ENCODE measurements around the gene CORO1A. TPM values are rescaled to one million over a fixed set of nuclear protein-coding genes. Genes with fewer than 3 reads are reported as not detected.
"Not testable (repeated sequence)": the region's sequence is repeated elsewhere in the genome, so short reads cannot be mapped to it uniquely, and the experiment has no call there.

CORO1A gene
- total RNA-seq, 4 donors from 2014 or later = 16.7 to 44.4 (median 27.0) TPM

DNA sequence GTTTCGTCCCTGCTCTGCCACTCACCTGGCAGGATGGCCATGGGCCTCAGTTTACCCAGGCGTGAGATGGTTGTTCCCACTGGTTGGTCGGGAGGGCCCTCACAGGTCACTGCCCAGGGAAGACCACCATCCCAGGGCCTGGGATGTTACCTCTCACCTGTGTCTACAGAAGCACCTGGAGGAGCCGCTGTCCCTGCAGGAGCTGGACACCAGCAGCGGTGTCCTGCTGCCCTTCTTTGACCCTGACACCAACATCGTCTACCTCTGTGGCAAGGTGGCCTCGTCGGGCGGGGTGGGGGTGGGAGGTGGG lies 4.1 kb downstream of the CORO1A start:
- TF ChIP-seq, protein P1, sequence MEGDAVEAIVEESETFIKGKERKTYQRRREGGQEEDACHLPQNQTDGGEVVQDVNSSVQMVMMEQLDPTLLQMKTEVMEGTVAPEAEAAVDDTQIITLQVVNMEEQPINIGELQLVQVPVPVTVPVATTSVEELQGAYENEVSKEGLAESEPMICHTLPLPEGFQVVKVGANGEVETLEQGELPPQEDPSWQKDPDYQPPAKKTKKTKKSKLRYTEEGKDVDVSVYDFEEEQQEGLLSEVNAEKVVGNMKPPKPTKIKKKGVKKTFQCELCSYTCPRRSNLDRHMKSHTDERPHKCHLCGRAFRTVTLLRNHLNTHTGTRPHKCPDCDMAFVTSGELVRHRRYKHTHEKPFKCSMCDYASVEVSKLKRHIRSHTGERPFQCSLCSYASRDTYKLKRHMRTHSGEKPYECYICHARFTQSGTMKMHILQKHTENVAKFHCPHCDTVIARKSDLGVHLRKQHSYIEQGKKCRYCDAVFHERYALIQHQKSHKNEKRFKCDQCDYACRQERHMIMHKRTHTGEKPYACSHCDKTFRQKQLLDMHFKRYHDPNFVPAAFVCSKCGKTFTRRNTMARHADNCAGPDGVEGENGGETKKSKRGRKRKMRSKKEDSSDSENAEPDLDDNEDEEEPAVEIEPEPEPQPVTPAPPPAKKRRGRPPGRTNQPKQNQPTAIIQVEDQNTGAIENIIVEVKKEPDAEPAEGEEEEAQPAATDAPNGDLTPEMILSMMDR (IDR thresholded peaks at IDR 0.05) = no peak
- TF ChIP-seq POLR2A (IDR thresholded peaks at IDR 0.05) = no peak
- no peak overlapping the region for H3K4me3 ChIP-seq (ENCODE audit: low read depth, poor library complexity, severe bottlenecking)
- WGBS, 2 donors = 76 to 81% methylated on average over 4 to 5 of the region's 9 CpGs
- DNase-seq (ENCODE audit: low spot score in 2 of 2) = no peak
- intact Hi-C loops (cut with DNase I; ENCODE audit: low total_unique reads) = no loop called here

GRCh38 chr16:30187971-30188561 lies 4.7 kb downstream of the CORO1A start:
- TF ChIP-seq POLR2A (IDR thresholded peaks at IDR 0.05) = no peak
- TF ChIP-seq, protein P1 (IDR thresholded peaks at IDR 0.05) = no peak
- DNase-seq (ENCODE audit: low spot score in 2 of 2) = no peak
- intact Hi-C loops (cut with DNase I; ENCODE audit: low total_unique reads) = no loop called here
- 89 to 90% methylated on average over 19 to 20 of the region's 23 CpGs for WGBS, 2 donors
- H3K4me3 ChIP-seq (ENCODE audit: low read depth, poor library complexity, severe bottlenecking) = no peak overlapping the region

- intact Hi-C loops (cut with DNase I; ENCODE audit: low total_unique reads); H3K4me3 ChIP-seq (ENCODE audit: low read depth, poor library complexity, severe bottlenecking): not testable (repeated sequence)
- DNase-seq (ENCODE audit: low spot score in 2 of 2) = peak in 1 of 2 donors; percentile 10
- whole genome bisulfite sequencing, 2 donors = 92 to 94% methylated on average over 6 of the region's 12 CpGs
Observed at GRCh38 chr16:30191158-30191557, 7.8 kb downstream of the CORO1A start.

GRCh38 chr16:30193098-30193497 lies 9.7 kb downstream of the CORO1A start:
- intact Hi-C loops (cut with DNase I; ENCODE audit: low total_unique reads); H3K4me3 ChIP-seq (ENCODE audit: low read depth, poor library complexity, severe bottlenecking); DNase-seq (ENCODE audit: low spot score in 2 of 2): not testable (repeated sequence)
- no CpG with 5 or more reads among the region's 21 CpGs for WGBS, 2 donors

DNA sequence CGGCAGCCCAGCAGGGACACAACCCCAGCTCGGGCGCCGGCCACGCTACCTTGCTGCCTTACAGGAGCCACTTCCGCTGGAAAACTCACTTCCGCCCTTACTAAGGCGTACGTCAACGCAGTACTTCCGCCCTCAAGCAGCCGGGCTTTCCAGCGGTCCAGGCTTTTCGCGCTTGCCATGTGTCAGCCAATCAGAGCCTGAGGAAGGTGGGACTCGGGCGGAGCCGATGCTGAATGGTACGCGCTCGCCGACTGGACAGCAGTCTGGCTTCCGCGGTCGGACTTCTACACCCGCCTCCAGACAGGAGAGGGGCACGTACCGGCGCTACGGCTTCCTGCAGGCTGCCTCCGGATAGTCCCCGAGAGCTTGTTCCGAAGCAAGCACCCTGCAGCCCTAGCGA lies 10.2 kb downstream of the CORO1A start, which contains the start of the genes BOLA2B and SLX1A:
TSS of gene BOLA2B (minus strand) at position 52 of the 400 bp plus-strand sequence. CDS start 71 bp downstream, outside the sequence.
TSS of gene SLX1A (plus strand) at position 261 of the 400 bp plus-strand sequence. CDS start 210 bp downstream, outside the sequence.
- intact Hi-C loops (cut with DNase I; ENCODE audit: low total_unique reads); DNase-seq (ENCODE audit: low spot score in 2 of 2); H3K4me3 ChIP-seq (ENCODE audit: low read depth, poor library complexity, severe bottlenecking): not testable (repeated sequence)
- WGBS, 2 donors = no CpG with 5 or more reads among the region's 34 CpGs

DNA sequence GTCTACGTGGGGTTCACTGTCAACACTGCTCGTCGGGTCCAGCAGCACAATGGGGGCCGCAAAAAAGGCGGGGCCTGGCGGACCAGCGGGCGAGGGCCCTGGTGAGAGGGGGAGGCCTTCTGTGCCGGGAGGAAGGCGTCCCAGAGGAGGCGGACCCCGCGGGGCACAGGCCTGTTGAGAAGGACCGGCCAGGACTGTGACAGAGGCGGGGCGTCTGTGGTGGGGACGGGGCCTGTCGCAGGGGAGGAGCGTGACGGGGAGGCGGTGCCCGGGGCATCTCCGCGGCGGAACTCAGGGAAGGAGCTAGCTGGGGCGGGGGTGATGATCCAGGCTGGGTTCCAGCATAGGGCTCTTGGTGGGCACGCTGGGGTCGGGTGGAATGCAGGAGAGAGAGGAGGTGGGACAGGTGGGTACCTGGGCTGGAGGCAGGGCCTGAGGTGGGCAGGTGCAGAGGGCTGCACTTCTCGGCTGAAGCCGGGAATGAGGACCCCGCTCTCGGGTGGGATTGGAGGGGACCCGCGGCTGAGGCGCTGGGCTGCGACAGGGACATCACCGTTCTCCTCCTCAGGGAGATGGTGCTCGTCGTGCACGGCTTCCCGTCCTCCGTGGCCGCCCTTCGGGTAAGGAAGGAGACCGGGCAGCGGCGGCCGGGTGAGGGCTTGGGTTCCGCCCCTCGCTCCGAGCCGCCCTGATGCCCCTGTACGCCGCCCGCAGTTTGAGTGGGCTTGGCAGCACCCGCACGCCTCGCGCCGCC lies 10.9 kb downstream of the CORO1A start:
- intact Hi-C loops (cut with DNase I; ENCODE audit: low total_unique reads); H3K4me3 ChIP-seq (ENCODE audit: low read depth, poor library complexity, severe bottlenecking): not testable (repeated sequence)
- DNase-seq (ENCODE audit: low spot score in 2 of 2) = peak; percentile 11 to 82
- 0% methylated on average over 6 of the region's 60 CpGs; no CpG with 5 or more reads in 1 of the 2 donors for WGBS, 2 donors

GRCh38 chr16:30197001-30197400 lies 13.6 kb downstream of the CORO1A start:
- WGBS, 2 donors = 50% methylated on average over 1 of the region's 2 CpGs; no CpG with 5 or more reads in 1 of the 2 donors
- intact Hi-C loops (cut with DNase I; ENCODE audit: low total_unique reads); H3K4me3 ChIP-seq (ENCODE audit: low read depth, poor library complexity, severe bottlenecking): not testable (repeated sequence)
- DNase-seq (ENCODE audit: low spot score in 2 of 2) = peak in 1 of 2 donors; percentile 42

DNA sequence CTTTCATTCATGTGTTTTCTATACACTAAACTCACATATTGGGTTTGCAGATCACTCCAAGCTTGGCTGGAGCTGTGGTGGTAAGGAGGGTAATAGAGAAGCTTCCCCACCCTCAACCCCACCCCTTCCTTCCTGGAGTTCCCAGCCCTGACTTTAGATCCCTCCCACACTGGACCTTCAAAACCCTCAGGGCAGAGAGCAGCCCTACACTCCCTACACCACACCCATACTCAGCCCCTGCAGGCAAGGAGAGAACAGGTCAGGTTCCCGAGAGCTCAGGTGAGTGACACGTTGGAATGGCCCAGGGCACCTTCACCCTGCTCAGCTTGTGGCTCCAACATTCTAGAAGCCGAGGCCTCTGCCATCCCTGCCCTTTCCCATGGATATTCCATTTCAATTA lies 15.6 kb downstream of the CORO1A start, which contains the start of gene SULT1A3:
TSS of gene SULT1A3 (plus strand) at position 207 of the 400 bp plus-strand sequence. CDS start 1,474 bp downstream, outside the sequence.
- intact Hi-C loops (cut with DNase I; ENCODE audit: low total_unique reads); H3K4me3 ChIP-seq (ENCODE audit: low read depth, poor library complexity, severe bottlenecking); DNase-seq (ENCODE audit: low spot score in 2 of 2): not testable (repeated sequence)
- WGBS, 2 donors = no CpG with 5 or more reads among the region's 3 CpGs

DNA sequence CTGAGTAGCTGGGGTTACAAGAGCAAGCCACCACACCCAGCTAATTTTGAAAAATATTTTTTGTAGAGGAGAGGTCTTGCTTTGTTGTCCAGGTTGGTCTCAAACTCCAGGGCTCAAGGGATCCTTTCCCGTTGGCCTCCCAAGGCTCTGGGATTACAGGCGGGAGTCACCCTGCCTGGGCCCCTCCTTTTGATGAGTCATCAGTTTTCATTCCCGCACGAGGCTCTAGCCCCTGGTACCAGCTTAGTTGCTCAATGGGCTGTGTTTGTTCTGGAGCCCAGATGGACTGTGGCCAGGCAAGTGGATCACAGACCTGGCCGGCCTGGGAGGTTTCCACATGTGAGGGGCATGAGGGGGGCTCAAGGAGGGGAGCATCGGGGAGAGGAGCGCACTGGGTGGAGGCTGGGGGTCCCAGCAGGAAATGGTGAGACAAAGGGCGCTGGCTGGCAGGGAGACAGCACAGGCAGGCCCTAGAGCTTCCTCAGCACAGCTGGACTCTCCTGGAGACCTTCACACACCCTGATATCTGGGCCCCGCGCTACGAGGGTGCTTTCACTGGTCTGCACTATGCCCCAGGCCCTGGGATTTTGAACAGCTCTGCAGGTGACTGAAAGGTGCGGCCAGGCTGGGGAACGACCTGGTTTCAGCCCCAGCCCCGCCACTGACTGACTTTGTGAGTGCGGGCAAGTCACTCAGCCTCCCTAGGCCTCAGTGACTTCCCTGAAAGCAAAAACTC lies 16.4 kb downstream of the CORO1A start:
- DNase-seq (ENCODE audit: low spot score in 2 of 2); intact Hi-C loops (cut with DNase I; ENCODE audit: low total_unique reads); H3K4me3 ChIP-seq (ENCODE audit: low read depth, poor library complexity, severe bottlenecking): not testable (repeated sequence)
- WGBS, 2 donors = no CpG with 5 or more reads among the region's 15 CpGs

- intact Hi-C loops (cut with DNase I; ENCODE audit: low total_unique reads); H3K4me3 ChIP-seq (ENCODE audit: low read depth, poor library complexity, severe bottlenecking): not testable (repeated sequence)
- peak in 1 of 2 donors; percentile 85 for DNase-seq (ENCODE audit: low spot score in 2 of 2)
- WGBS, 2 donors = 0% methylated on average over 6 of the region's 52 CpGs; no CpG with 5 or more reads in 1 of the 2 donors
Observed at GRCh38 chr16:30205541-30206236, 22.3 kb downstream of the CORO1A start.

GRCh38 chr16:30206252-30206651 lies 22.9 kb downstream of the CORO1A start:
- H3K4me3 ChIP-seq (ENCODE audit: low read depth, poor library complexity, severe bottlenecking); intact Hi-C loops (cut with DNase I; ENCODE audit: low total_unique reads); DNase-seq (ENCODE audit: low spot score in 2 of 2): not testable (repeated sequence)
- WGBS, 2 donors = no CpG with 5 or more reads among the region's 33 CpGs

Measured in lower leg skin (tissue), 4 donors.